GM10847 (cell line): ENCODE measurements around the gene C2orf42.

Source experiments
- POLR2A ChIP-seq: IDR thresholded peaks from 2 replicates; pipeline ENCODE4 v1.6.1; 2011; ENCODE audit not compliant: insufficient read length; ENCODE audit errors: extremely low read depth

C2orf42 gene

GRCh38 chr2:70190418-70191243 is at the start of gene C2orf42:
Gene C2orf42 (minus strand): TSS chr2:70191019. CDS start chr2:70181985, 9,034 bp downstream.
- TF ChIP-seq POLR2A: peak; percentile 98

DNA sequence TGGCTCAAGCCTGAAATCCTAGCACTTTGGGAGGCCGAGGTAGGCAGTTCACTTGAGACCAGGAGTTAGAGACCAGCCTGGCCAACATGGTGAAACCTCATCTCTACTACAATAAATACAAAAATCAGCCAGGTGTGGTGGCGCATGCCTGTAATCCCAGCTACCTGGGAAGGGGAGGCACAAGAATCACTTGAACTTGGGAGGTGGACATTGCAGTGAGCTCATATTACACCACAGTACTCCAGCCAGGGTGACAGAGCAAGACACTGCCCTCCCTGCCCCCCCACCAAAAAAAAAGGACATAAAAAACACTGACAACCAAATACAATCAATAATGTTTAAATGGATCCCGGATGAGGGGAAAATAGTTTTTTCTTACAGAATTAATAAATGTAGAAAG is 49.8 kb upstream of the C2orf42 start:
- no peak for TF ChIP-seq POLR2A

- no peak for TF ChIP-seq POLR2A
Measured at GRCh38 chr2:70233926-70234325, 43.1 kb upstream of the C2orf42 start.

DNA sequence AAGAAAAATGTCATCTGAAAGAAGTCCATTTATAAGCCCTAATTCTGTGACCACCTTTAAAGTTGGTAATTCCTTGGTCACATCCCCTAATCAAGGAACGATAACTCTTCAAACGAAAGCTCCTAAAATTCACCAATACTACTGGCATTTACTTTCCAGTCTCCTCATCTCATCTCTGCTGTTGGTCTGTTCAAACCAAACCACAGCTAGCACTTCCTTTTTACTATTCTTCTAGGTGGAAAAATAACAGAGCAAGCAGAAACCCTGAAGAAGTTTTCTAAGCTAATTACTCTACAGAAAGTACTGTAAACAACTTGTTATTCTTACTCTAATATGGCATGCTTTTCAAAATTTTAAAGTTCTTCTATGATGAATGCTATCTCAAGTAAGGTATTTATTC is 36.0 kb upstream of the C2orf42 start:
- TF ChIP-seq POLR2A: no peak

DNA sequence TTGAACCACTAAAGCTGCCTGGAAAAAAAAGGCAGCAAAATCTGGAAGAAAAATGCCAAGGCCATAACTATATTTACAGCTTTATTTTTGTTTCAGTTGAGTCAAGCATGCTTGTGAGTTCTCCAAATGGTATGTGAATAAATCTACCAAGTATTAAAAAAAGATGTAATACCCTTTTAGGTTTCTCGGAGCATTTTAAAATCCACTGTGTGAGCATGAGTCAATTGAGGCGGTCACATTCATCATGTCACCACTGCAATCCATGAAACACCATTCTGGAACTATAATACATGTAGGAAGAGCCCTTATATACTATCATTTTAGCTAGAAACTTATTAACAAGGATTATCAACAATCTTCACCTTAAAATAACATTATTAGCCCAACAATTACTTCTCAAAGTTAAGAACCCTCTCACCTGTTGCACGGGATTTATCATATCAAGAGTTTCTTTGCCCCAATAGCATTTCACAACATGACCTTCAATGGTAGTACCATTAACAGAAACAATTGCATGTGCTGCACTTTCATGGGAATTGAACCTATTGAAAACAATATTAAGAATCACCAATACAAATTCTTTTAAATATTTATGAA is 24.2 kb upstream of the C2orf42 start:
- no peak for TF ChIP-seq POLR2A

- no peak for TF ChIP-seq POLR2A
Measured at GRCh38 chr2:70214365-70214764, 23.5 kb upstream of the C2orf42 start.

GRCh38 chr2:70212298-70212932 is 21.6 kb upstream of the C2orf42 start:
- no peak for TF ChIP-seq POLR2A

DNA sequence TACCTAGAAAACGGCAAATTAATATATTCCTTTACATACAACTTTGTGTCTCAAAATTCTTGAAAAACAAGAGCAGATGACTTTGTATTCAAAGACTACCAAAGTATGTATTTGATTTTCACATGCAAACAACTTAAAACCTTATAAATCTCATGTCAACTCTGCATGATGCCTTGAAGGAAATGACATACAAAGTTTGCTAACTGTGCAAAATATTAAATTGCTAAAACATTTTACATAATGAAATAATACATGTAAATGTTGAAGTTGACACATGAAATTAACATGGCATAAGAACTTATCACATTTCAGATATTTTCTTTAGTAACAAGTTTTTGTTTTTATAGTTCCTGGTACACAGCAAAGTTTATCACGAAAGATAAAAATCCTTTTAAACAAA is 20.8 kb upstream of the C2orf42 start:
- TF ChIP-seq POLR2A: no peak

DNA sequence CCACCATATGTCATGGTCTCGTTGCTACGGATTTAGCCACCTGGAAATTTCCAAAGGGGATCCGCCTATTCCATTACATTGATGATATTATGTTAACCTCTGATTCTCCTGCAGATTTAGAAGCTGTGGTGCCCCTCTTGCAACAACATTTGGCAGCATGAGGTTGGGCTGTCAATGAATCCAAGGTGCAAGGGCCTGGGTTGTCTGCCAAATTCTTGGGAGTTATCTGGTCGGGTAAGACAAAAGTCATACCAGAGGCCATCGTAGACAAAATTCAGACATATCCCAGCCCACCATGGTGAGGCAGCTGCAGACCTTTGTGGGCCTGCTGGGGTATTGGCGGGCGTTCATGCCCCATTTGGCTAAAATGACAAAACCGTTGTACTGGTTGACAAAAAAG is 13.6 kb upstream of the C2orf42 start:
- TF ChIP-seq POLR2A: no peak

DNA sequence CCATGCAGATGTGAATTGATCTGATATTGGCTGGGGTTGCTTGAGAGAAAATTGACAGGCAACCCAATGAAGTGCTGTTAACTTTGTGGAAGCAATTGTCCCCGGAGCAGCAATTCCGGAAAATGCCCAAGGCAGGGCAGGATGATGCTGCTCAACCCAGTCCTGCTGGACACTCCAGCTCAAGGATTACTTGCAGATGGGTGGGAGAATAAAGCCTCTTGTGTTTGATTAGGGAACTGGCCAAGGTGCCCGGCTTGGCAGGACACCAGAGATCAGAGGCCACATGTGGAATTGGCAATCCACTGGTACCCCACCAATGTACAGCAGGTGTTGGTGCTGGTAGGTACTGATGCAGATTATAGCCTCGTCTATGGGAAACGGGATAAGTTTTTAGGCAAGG is 12.3 kb upstream of the C2orf42 start:
- TF ChIP-seq POLR2A: no peak

- no peak for TF ChIP-seq POLR2A
Measured at GRCh38 chr2:70202236-70202806, 11.5 kb upstream of the C2orf42 start.

DNA sequence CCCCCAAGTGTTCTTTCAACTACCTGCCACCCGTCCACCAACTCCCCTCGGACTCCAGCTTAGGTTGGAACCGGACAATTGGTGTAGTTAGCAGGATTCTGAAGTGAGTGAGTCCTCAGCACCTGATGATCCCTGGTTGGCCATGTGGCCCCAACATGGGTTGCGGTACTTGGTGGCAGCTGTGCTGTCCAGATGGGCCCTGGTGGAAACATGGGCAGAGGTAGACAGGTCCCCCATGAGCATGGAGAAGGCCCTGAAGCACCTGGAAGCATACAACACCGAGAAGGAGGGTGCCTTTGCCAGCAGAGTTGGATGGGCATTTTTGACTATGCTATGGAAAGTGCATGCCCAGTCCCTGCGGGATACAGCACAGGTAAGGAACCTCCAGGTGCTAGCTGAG is 11.0 kb upstream of the C2orf42 start:
- no peak for TF ChIP-seq POLR2A

GRCh38 chr2:70201225-70201768 is 10.5 kb upstream of the C2orf42 start:
- no peak for TF ChIP-seq POLR2A

DNA sequence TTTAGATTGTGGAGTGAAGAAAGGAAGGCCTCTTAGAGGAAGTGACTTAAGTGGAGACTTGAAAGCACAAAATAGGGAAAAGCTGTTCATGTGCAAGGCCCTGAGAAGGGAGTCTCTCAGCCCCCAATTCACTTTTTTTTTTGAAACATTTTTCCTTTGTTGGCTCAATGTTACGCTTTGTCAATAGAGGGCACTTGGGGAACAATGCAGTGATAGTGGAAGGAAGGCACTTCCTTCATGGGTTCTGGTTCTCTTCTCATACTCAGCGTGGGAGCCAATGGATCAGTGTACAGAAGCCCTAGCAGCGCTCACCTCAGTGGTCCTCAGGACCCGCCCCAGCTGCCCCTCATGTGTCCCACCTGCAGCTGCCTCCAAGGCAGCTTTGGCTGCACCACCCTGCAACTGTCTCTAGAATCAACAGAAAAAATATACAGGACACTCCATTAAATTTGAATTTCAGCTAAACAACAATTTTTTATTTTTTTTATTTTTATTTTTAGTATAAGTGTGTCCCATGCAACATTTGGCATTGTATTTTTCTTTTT is 8.6 kb upstream of the C2orf42 start:
- TF ChIP-seq POLR2A: no peak

- no peak for TF ChIP-seq POLR2A
Measured at GRCh38 chr2:70192516-70192915, 1.7 kb upstream of the C2orf42 start.
